T-cell (primary cell): Measurements from ENCODE around the gene LRRK1. TPM values are rescaled to one million over a fixed set of nuclear protein-coding genes. Genes with fewer than 3 reads are reported as not detected.

ENCODE experiments used
- ATAC-seq, 4 experiments: fragments of 200-7000 bp in 3 of 4; fragments of 150-1000 bp in 1 of 4; cut with Tn5 transposase; replicated peaks in 1 of 4; 1 replicate in 3 of 4; 2 replicates in 1 of 4; pipeline ENCODE4 v1.10.0; 2021; ENCODE audit warnings: moderate library complexity in 3 of 4, mild to moderate bottlenecking in 2 of 4, moderate number of reproducible peaks in 1 of 4
- CTCF ChIA-PET, 2 donors: fragments of 300-600 bp; sonication (Branson Sonifier 250); formaldehyde crosslinking; loops; one replicate each; lab custom pipeline; 2022; ENCODE audit warnings: antibody characterized with exemption in 2 of 2; lab: Charles Lee
- POLR2A ChIA-PET, 2 donors: fragments of 300-600 bp; sonication (Branson Sonifier 250); formaldehyde crosslinking; loops; one replicate each; lab custom pipeline; 2022; ENCODE audit warnings: antibody characterized with exemption in 2 of 2; lab: Charles Lee
- DNase-seq, 35 experiments: peaks; one replicate each; pipeline versions ENCODE4 v3.0.0 to v3.0.0-alpha.2; 2013 to 2023
- H3K27ac ChIP-seq: one replicate; pipeline ENCODE4 v1.5.1; 2013; ENCODE audit warnings: low read length
- H3K27me3 ChIP-seq, 2 experiments: replicated peaks in 1 of 2; 1 replicate in 1 of 2; 2 replicates in 1 of 2; pipeline versions ENCODE4 v1.6.1 to v1.7.0; 2013; ENCODE audit warnings: low read length in 1 of 2, mixed read lengths in 1 of 2; ENCODE audit not compliant: control insufficient read depth in 2 of 2, insufficient read depth in 2 of 2; ENCODE audit errors: extremely low read depth in 1 of 2
- H3K36me3 ChIP-seq, 2 donors: 1 replicate in 1 of 2; 2 replicates in 1 of 2; pipeline versions ENCODE4 v1.6.1 to v1.7.0; 2013; ENCODE audit warnings: low read length in 1 of 2; ENCODE audit not compliant: control insufficient read depth in 2 of 2, insufficient read depth in 1 of 2; ENCODE audit errors: extremely low read depth in 1 of 2
- H3K4me1 ChIP-seq, 2 experiments: 1 replicate in 1 of 2; 2 replicates in 1 of 2; pipeline versions ENCODE4 v1.6.1 to v1.7.0; 2013; ENCODE audit warnings: low read length in 2 of 2, mixed read lengths in 1 of 2; ENCODE audit not compliant: insufficient read depth in 2 of 2, control insufficient read depth in 1 of 2; ENCODE audit errors: extremely low read depth in 1 of 2
- H3K4me3 ChIP-seq, 2 donors: 1 replicate in 1 of 2; 2 replicates in 1 of 2; pipeline versions ENCODE4 v1.5.1 to v1.7.0; 2013; ENCODE audit warnings: mild to moderate bottlenecking in 2 of 2, low read length in 1 of 2, moderate library complexity in 1 of 2; ENCODE audit not compliant: control insufficient read depth in 1 of 2; ENCODE audit errors: extremely low read depth in 1 of 2
- H3K9me3 ChIP-seq: 2 replicates; pipeline ENCODE4 v1.7.0; 2013
- H3K27ac Mint-ChIP-seq, 2 donors: one replicate each; pipeline ENCODE4 v1.8.0; 2020 to 2021; ENCODE audit warnings: mild to moderate bottlenecking in 2 of 2, mixed read lengths in 2 of 2
- H3K27me3 Mint-ChIP-seq, 2 donors: one replicate each; pipeline ENCODE4 v1.8.0; 2021 to 2022; ENCODE audit warnings: mixed read lengths in 2 of 2
- H3K36me3 Mint-ChIP-seq: one replicate; pipeline ENCODE4 v1.8.0; 2021; ENCODE audit warnings: mixed read lengths
- H3K4me1 Mint-ChIP-seq, 3 donors: one replicate each; pipeline ENCODE4 v1.8.0; 2020 to 2022; ENCODE audit warnings: mixed read lengths in 3 of 3, mild to moderate bottlenecking in 1 of 3
- H3K4me3 Mint-ChIP-seq, 3 donors: one replicate each; pipeline ENCODE4 v1.8.0; 2020 to 2022; ENCODE audit warnings: mild to moderate bottlenecking in 3 of 3, mixed read lengths in 3 of 3, moderate library complexity in 3 of 3
- H3K9me3 Mint-ChIP-seq, 3 donors: one replicate each; pipeline ENCODE4 v1.8.0; 2020 to 2022; ENCODE audit warnings: mixed read lengths in 3 of 3
- WGBS: methylation state at CpG from one replicate; pipeline ENCODE4 v1.1.5; 2013; ENCODE audit warnings: missing lambda C conversion rate; ENCODE audit not compliant: insufficient coverage; 5-methylcytosine and 5-hydroxymethylcytosine counted together
- total RNA-seq, 35 experiments: library from RNA in 6 of 35; stranded (reverse) in 6 of 35; fragments of 120-200 nt in 1 of 35; gene quantifications; one replicate each; pipeline versions ENCODE4 v1.2.1 to v1.2.4 and lab custom pipeline; 2013 to 2026

The LRRK1 gene
- total RNA-seq, 5 donors from 2014 or later (not counting 1 experiment from before 2014, with no cell fraction given): 1.1 to 2.0 (median 1.7) TPM

- ATAC-seq (no peak), DNase-seq (no peak)
- no peak overlapping the region for H3K4me3 Mint-ChIP-seq
- POLR2A ChIA-PET: no interaction called here
- Histone ChIP-seq H3K4me1 (peaks cover 0 to 6% of the 10 kb centered on the region in 2 experiments), H3K27me3 (peaks cover 0 to 38% of the 10 kb centered on the region in 2 experiments), H3K9me3 (no peaks in the 10 kb centered on the region), H3K27ac (no peak overlapping the region), H3K36me3 (no peaks in the 10 kb centered on the region), H3K4me3 (no peak overlapping the region)
- WGBS: 61% methylated on average over 4 of the region's 5 CpGs
- H3K27me3 Mint-ChIP-seq: peaks cover 33 to 50% of the 10 kb centered on the region in 2 donors
- H3K27ac Mint-ChIP-seq: no peak overlapping the region
- H3K36me3 Mint-ChIP-seq: no peaks in the 10 kb centered on the region
- H3K9me3 Mint-ChIP-seq: no peaks in the 10 kb centered on the region
- H3K4me1 Mint-ChIP-seq: peaks cover 0 to 19% (median 8%) of the 10 kb centered on the region in 3 donors
- CTCF ChIA-PET: interaction anchor here in 1 of 2 donors (0.6 kb wide), 1 partner anchor 82 kb away, joined by 3 read pairs; no protein-coding TSS in a partner anchor
Observed at GRCh38 chr15:100923902-100924301, 4.7 kb downstream of the LRRK1 start.

GRCh38 chr15:100924436-100924835 is 5.3 kb downstream of the LRRK1 start:
- Mint-ChIP-seq H3K4me3 (no peak overlapping the region), H3K36me3 (no peaks in the 10 kb centered on the region), H3K27ac (no peak overlapping the region), H3K9me3 (no peaks in the 10 kb centered on the region), H3K4me1 (peaks cover 0 to 19% (median 8%) of the 10 kb centered on the region in 3 donors), H3K27me3 (peaks cover 33 to 50% of the 10 kb centered on the region in 2 donors)
- no peaks in the 10 kb centered on the region for H3K36me3 ChIP-seq
- peaks cover 0 to 40% of the 10 kb centered on the region in 2 experiments for H3K27me3 ChIP-seq
- DNase-seq: no peak
- 92% methylated on average over 10 of the region's 11 CpGs for WGBS
- peaks cover 0 to 6% of the 10 kb centered on the region in 2 experiments for H3K4me1 ChIP-seq
- no peaks in the 10 kb centered on the region for H3K9me3 ChIP-seq
- no peak for ATAC-seq
- no peak overlapping the region for H3K4me3 ChIP-seq
- no peak overlapping the region for H3K27ac ChIP-seq
- ChIA-PET POLR2A (no interaction called here), CTCF (interaction anchor here in 1 of 2 donors (0.6 kb wide), 1 partner anchor 81 kb away, joined by 3 read pairs; no protein-coding TSS in a partner anchor)

GRCh38 chr15:100925480-100925879 is 6.3 kb downstream of the LRRK1 start:
- Mint-ChIP-seq H3K4me3 (no peak overlapping the region), H3K4me1 (peaks cover 0 to 14% (median 5%) of the 10 kb centered on the region in 3 donors), H3K27me3 (peaks cover 26 to 46% of the 10 kb centered on the region in 2 donors), H3K36me3 (no peaks in the 10 kb centered on the region), H3K9me3 (no peaks in the 10 kb centered on the region), H3K27ac (no peak overlapping the region)
- Histone ChIP-seq H3K4me3 (no peak overlapping the region), H3K36me3 (no peaks in the 10 kb centered on the region), H3K9me3 (no peaks in the 10 kb centered on the region), H3K27ac (no peak overlapping the region), H3K4me1 (no peaks in the 10 kb centered on the region), H3K27me3 (peaks cover 0 to 33% of the 10 kb centered on the region in 2 experiments)
- ChIA-PET CTCF (no interaction called here), POLR2A (no interaction called here)
- 96% methylated on average over 4 of the region's 8 CpGs for WGBS
- no peak for DNase-seq
- ATAC-seq: no peak

- H3K4me1 ChIP-seq: no peaks in the 10 kb centered on the region
- WGBS: 67% methylated on average over 3 of the region's 11 CpGs
- peaks cover 0 to 27% of the 10 kb centered on the region in 2 experiments for H3K27me3 ChIP-seq
- DNase-seq (no peak), ATAC-seq (no peak)
- no peaks in the 10 kb centered on the region for H3K9me3 ChIP-seq
- Mint-ChIP-seq H3K27ac (no peak overlapping the region), H3K27me3 (peaks cover 22 to 38% of the 10 kb centered on the region in 2 donors), H3K4me3 (no peak overlapping the region), H3K9me3 (no peaks in the 10 kb centered on the region), H3K36me3 (no peaks in the 10 kb centered on the region), H3K4me1 (peaks cover 0 to 8% (median 5%) of the 10 kb centered on the region in 3 donors)
- ChIA-PET CTCF (no interaction called here), POLR2A (no interaction called here)
- H3K36me3 ChIP-seq: no peaks in the 10 kb centered on the region
- H3K27ac ChIP-seq: no peak overlapping the region
- no peak overlapping the region for H3K4me3 ChIP-seq
Observed at GRCh38 chr15:100926258-100926657, 7.1 kb downstream of the LRRK1 start.

GRCh38 chr15:100926971-100927756 is 8.0 kb downstream of the LRRK1 start:
- Histone ChIP-seq H3K27me3 (peaks cover 0 to 27% of the 10 kb centered on the region in 2 experiments), H3K27ac (no peak overlapping the region), H3K9me3 (no peaks in the 10 kb centered on the region), H3K4me1 (no peaks in the 10 kb centered on the region), H3K4me3 (no peak overlapping the region), H3K36me3 (no peaks in the 10 kb centered on the region)
- ChIA-PET CTCF (no interaction called here), POLR2A (no interaction called here)
- ATAC-seq (no peak), DNase-seq (no peak)
- no peaks in the 10 kb centered on the region for H3K36me3 Mint-ChIP-seq
- 93% methylated on average over 9 of the region's 11 CpGs for WGBS
- no peaks in the 10 kb centered on the region for H3K9me3 Mint-ChIP-seq
- H3K27ac Mint-ChIP-seq: no peak overlapping the region
- no peak overlapping the region for H3K4me3 Mint-ChIP-seq
- H3K4me1 Mint-ChIP-seq: peaks cover 0 to 8% (median 5%) of the 10 kb centered on the region in 3 donors
- peaks cover 17 to 34% of the 10 kb centered on the region in 2 donors for H3K27me3 Mint-ChIP-seq

- ATAC-seq (no peak), DNase-seq (no peak)
- H3K27ac Mint-ChIP-seq: no peak overlapping the region
- H3K27me3 ChIP-seq: peaks cover 0 to 21% of the 10 kb centered on the region in 2 experiments
- no peaks in the 10 kb centered on the region for H3K9me3 Mint-ChIP-seq
- H3K4me3 Mint-ChIP-seq: no peak overlapping the region
- ChIA-PET CTCF (interaction anchor here in 1 of 2 donors (0.6 kb wide), 1 partner anchor 92 kb away, joined by 4 read pairs; no protein-coding TSS in a partner anchor), POLR2A (no interaction called here)
- H3K36me3 ChIP-seq: no peaks in the 10 kb centered on the region
- H3K4me1 ChIP-seq: no peaks in the 10 kb centered on the region
- H3K27ac ChIP-seq: no peak overlapping the region
- 100% methylated on average over 3 of the region's 13 CpGs for WGBS
- no peak overlapping the region for H3K4me3 ChIP-seq
- H3K36me3 Mint-ChIP-seq: no peaks in the 10 kb centered on the region
- H3K27me3 Mint-ChIP-seq: peaks cover 18 to 23% of the 10 kb centered on the region in 2 donors
- peaks cover 0 to 4% (median 0%) of the 10 kb centered on the region in 3 donors for H3K4me1 Mint-ChIP-seq
- H3K9me3 ChIP-seq: no peaks in the 10 kb centered on the region
Observed at GRCh38 chr15:100928632-100929280, 9.6 kb downstream of the LRRK1 start.
